Fibroblast of the aortic adventitia (primary cell): Measurements from ENCODE around the gene DOCK2. TPM values are rescaled to one million over a fixed set of nuclear protein-coding genes. Genes with fewer than 3 reads are reported as not detected.
"Not testable (repeated sequence)": the region's sequence is repeated elsewhere in the genome, so short reads cannot be mapped to it uniquely, and the experiment has no call there.

Experiments used
- DNase-seq: peaks from one replicate; pipeline ENCODE4 v3.0.0-alpha.2; 2010; ENCODE audit warnings: low read depth
- H3K4me3 ChIP-seq: 2 replicates; pipeline ENCODE4 v1.5.1; 2011; ENCODE audit warnings: low read depth, mild to moderate bottlenecking, control low read depth, low read length, moderate library complexity
- total RNA-seq: library from RNA; depleted of rRNA; stranded (reverse); fragments of >200 nt; gene quantifications from 2 replicates; pipeline ENCODE4 v1.2.3, GENCODE V29; 2012; ENCODE audit warnings: low replicate concordance
- TF ChIP-seq, protein P1 (sequence below): IDR thresholded peaks from 2 replicates; pipeline ENCODE4 v1.5.1; 2011; ENCODE audit warnings: mild to moderate bottlenecking, low read length, control low read depth, inconsistent platforms; ENCODE audit not compliant: insufficient read depth

Gene DOCK2
- total RNA-seq, 1 donor, result 4.6 TPM

DNA sequence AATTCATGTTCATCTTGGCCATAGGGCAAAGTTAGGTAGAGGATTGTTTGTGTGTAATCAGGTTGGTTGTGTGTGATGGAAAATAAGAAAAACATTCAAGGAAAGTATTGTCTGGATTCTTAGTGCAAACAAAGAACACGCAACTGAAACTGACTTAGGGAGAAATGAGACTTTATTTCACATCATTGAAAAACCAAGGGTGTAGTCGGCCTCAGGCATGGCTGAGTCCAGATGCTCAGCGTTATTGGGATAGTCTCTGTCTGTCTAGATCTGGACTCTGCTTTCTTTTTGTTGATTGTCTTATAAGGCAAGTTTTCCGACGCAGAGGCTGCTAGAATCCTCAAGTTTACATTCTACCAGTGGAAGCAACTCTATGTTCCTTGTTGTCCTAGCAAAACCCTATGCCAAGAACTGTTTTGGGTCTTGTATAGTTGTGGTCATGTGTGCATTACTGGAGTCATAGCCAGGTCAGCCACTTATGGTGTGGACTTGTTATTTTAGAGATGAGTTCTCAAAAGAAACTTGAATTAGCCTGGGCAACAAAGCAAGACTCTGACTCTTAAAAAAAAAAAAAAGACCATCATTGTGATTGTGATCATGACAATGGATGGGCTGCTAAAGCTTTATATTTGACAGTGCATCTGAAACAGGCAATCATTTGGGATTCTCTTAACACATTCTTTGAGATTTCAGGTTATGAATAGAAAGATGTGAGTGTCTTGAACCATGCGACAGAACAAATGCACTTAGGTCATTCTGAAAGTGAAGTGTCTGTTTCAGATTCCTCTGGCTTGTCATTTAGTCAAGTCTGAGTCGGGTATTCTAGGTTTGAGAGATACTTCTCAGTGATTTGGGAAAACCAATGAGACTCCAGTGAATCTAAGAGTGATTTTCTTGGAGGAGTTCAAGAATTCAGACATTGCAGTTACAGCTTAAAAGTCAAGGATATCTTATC lies 82.6 kb downstream of the DOCK2 start:
- no peak overlapping the region for H3K4me3 ChIP-seq
- no peak for DNase-seq
- TF ChIP-seq, protein P1, sequence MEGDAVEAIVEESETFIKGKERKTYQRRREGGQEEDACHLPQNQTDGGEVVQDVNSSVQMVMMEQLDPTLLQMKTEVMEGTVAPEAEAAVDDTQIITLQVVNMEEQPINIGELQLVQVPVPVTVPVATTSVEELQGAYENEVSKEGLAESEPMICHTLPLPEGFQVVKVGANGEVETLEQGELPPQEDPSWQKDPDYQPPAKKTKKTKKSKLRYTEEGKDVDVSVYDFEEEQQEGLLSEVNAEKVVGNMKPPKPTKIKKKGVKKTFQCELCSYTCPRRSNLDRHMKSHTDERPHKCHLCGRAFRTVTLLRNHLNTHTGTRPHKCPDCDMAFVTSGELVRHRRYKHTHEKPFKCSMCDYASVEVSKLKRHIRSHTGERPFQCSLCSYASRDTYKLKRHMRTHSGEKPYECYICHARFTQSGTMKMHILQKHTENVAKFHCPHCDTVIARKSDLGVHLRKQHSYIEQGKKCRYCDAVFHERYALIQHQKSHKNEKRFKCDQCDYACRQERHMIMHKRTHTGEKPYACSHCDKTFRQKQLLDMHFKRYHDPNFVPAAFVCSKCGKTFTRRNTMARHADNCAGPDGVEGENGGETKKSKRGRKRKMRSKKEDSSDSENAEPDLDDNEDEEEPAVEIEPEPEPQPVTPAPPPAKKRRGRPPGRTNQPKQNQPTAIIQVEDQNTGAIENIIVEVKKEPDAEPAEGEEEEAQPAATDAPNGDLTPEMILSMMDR, result no peak

DNA sequence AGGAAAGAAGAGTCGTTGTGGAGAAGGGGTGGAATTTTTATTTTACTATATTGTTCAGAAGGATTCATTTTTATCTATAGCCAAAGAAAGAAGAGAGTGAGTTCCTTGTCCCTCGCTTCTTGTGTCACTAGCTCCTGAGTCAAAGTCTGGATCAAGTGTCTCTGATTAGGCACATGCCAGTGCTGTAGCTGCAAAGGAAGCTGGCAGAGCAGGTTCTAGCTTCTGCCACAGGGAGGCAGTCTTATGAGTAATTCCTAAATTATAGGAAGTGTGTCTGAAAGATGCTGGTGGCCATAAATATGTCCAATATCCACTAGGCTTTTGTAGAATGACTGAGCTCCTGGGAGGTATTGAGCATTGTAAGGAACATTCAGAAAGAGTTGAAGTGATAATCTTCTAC lies 84.7 kb downstream of the DOCK2 start:
- no peak for DNase-seq
- TF ChIP-seq, protein P1, result no peak
- H3K4me3 ChIP-seq, result no peak overlapping the region

DNA sequence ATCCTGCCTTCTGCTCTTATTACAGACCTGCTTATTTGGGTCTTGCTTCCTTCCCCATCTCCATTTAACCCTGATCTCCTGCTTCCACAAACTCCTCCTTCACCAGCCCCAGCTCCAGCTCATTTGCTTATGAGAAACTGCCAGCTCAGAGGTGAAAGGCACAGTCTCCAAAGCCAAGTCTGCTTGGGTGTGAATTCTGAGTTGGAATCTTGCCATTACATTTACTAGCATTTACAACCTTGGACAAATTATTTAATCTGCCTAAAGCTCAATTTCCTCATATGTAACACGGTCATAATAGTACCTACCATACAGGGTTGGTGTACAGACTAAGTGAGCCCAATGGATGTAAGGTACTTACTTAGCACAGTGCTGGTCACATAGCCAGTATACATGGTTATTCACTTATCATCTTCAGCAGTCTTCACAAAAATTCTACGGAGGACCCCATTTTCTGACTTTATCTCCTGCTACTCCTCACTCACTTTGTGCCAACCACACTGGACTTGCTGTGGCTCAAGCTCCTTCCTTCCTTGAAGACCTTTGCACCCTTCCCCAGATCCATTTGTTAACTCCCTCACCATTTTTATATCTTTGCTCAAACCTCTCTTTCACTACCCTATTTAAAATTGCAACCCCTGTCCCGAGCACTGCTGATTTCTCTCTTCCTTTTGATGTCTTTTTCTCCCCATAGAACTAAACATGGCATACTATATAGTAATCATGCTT lies 86.2 kb downstream of the DOCK2 start:
- no peak overlapping the region for H3K4me3 ChIP-seq
- TF ChIP-seq, protein P1, result no peak
- no peak for DNase-seq

GRCh38 chr5:169724303-169725087 lies 87.4 kb downstream of the DOCK2 start:
- TF ChIP-seq, protein P1, result no peak
- H3K4me3 ChIP-seq, result no peak overlapping the region
- DNase-seq, result no peak

DNA sequence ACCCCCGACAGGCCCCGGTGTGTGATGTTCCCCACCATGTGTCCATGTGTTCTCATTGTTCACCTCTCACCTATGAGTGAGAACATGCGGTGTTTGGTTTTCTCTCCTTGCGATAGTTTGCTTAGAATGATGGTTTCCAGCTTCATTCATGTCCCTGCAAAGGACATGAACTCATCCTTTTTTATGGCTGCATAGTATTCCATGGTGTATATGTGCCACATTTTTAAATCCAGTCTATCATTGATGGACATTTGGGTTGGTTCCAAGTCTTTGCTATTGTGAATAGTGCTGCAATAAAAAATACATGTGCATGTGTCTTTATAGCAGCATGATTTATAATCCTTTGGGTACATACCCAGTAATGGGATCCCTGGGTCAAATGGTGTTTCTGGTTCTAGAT lies 88.6 kb downstream of the DOCK2 start:
- not testable (repeated sequence) for DNase-seq, H3K4me3 ChIP-seq

DNA sequence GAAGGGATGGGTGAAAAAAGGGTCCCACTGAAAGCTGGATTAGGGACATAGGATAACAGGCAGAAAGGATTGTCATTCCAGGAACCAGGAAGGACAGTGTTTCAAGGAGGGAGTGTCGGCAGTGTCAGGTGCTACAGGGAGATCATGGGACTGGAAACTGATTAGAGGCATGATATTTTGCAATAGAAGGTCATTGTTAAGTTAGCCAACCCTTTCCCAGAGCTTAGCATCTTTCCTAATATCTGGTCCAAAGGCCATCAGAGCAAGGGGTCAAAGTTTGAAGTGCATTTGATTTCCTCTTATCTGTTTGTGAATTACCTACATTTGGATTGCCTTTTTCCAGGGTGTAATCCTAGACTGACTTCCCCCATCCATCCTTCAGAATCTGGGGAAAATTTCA lies 91.3 kb downstream of the DOCK2 start:
- no peak overlapping the region for H3K4me3 ChIP-seq
- TF ChIP-seq, protein P1, result no peak
- no peak for DNase-seq
